GM23338 (cell line): ENCODE results near the gene ELMOD3.

Source experiments
- CREB1 ChIP-seq: fragments of 250-450 bp; sonication (Bioruptor Pico); IDR thresholded peaks from 2 replicates; pipeline ENCODE4 v1.5.0; 2020; ENCODE audit warnings: low read depth, mild to moderate bottlenecking, moderate library complexity
- EZH2phosphoT487 ChIP-seq: fragments of 200-600 bp; sonication (generic); IDR thresholded peaks from one replicate; pipeline ENCODE4 v1.8.1; 2018; ENCODE audit warnings: antibody characterized with exemption; ENCODE audit not compliant: unreplicated experiment
- POLR2AphosphoS5 ChIP-seq: IDR thresholded peaks from 2 replicates; pipeline ENCODE4 v1.6.1; 2016; ENCODE audit warnings: antibody characterized with exemption, low read depth
- TF ChIP-seq, protein P1 (sequence below): IDR thresholded peaks from 2 replicates; pipeline ENCODE4 v1.6.1; 2016; ENCODE audit warnings: antibody characterized with exemption
- TF ChIP-seq, protein P2 (sequence below), 2 experiments: fragments of 200-600 bp in 1 of 2; sonication (generic) in 1 of 2; conservative IDR thresholded peaks; 2 replicates each; pipeline versions ENCODE4 v1.5.1 to v1.6.1; 2016 to 2017; ENCODE audit warnings: antibody characterized with exemption in 2 of 2, low read depth in 2 of 2, mild to moderate bottlenecking in 2 of 2, moderate library complexity in 1 of 2

- TF ChIP-seq POLR2AphosphoS5 (peak; percentile 99), EZH2phosphoT487 (no peak), CREB1 (CRISPR knock-in tag) (peak; percentile 64; the same call in 1 of the 2 replicates)
- TF ChIP-seq, protein P1, sequence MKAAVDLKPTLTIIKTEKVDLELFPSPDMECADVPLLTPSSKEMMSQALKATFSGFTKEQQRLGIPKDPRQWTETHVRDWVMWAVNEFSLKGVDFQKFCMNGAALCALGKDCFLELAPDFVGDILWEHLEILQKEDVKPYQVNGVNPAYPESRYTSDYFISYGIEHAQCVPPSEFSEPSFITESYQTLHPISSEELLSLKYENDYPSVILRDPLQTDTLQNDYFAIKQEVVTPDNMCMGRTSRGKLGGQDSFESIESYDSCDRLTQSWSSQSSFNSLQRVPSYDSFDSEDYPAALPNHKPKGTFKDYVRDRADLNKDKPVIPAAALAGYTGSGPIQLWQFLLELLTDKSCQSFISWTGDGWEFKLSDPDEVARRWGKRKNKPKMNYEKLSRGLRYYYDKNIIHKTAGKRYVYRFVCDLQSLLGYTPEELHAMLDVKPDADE, result 0 out of 2 replicates have a peak, but pooled peaks have one; percentile 41
- TF ChIP-seq, protein P2, sequence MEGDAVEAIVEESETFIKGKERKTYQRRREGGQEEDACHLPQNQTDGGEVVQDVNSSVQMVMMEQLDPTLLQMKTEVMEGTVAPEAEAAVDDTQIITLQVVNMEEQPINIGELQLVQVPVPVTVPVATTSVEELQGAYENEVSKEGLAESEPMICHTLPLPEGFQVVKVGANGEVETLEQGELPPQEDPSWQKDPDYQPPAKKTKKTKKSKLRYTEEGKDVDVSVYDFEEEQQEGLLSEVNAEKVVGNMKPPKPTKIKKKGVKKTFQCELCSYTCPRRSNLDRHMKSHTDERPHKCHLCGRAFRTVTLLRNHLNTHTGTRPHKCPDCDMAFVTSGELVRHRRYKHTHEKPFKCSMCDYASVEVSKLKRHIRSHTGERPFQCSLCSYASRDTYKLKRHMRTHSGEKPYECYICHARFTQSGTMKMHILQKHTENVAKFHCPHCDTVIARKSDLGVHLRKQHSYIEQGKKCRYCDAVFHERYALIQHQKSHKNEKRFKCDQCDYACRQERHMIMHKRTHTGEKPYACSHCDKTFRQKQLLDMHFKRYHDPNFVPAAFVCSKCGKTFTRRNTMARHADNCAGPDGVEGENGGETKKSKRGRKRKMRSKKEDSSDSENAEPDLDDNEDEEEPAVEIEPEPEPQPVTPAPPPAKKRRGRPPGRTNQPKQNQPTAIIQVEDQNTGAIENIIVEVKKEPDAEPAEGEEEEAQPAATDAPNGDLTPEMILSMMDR (conservative IDR thresholded peaks at IDR 0.05; ENCODE audit: low read depth in 2 of 2), result no peak
Measured at GRCh38 chr2:85327822-85328617, 26.5 kb upstream of the ELMOD3 start, which contains the start of gene TGOLN2.
